ENCODE data around the gene SH3RF3. TPM values are rescaled to one million over a fixed set of nuclear protein-coding genes. Genes with fewer than 3 reads are reported as not detected.

The SH3RF3 gene
- polyA plus RNA-seq, 3 donors from 2014 or later = not detected

DNA sequence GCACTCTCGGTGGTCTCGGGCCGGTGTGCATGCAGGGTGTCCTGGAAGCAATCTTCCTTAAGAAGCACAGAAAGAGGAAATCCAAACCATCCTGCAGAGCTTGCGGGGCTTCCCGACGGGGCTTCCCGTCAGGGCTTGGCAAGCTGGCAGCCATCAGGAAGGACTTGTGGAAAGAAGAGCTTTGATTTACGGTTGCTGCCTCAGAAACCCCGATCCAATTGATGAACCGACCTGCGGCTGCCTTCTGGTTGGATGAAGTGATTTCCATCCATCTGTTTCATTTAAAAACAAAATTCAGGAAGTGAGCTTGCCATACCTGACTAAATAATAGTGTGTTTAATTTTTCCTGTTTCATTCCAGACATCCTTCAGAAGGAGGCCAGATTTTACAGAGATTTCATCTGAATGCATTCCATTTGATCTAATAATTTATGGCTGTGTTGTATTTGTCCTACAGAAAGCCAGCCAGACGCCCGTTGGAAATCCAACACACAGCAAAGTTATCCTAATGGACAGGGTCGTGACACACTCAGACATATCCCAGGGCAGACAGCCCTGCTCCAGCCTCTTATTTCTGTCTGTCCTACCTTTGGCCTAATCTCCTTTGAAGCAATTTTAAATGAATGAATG is 343.4 kb downstream of the SH3RF3 start:
- no peaks in the 10 kb centered on the region for H3K36me3 Mint-ChIP-seq
- H3K27me3 Mint-ChIP-seq (ENCODE audit: low read depth in 3 of 3) = peaks cover 2 to 7% (median 3%) of the 10 kb centered on the region in 3 donors
- peaks cover 16 to 20% of the 10 kb centered on the region in 2 donors for H3K4me1 Mint-ChIP-seq
- no peak overlapping the region for H3K27ac Mint-ChIP-seq
- no peaks in the 10 kb centered on the region for H3K9me3 Mint-ChIP-seq
- DNase-seq = no peak
- H3K4me3 Mint-ChIP-seq = no peak overlapping the region

DNA sequence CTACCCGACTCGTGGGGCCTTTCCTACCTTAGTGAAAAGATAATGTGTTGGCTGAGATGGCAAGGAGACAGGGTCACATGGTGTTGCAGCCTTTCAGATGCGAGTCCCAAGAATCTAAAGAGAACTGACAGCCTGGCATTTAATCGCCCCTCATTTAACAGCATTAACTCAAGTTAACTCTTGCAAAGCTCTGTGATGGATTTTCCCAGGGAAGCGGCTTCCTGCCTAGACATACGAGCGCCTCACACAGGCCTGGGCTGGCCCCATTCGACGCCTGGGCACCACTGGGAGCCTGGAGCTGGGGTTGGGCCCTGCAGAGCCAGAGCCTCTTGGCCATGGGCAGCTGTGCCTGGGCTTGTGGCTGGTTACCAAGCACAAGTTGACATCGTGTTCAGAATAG is 344.0 kb downstream of the SH3RF3 start:
- DNase-seq = no peak
- Mint-ChIP-seq H3K27me3 (ENCODE audit: low read depth in 3 of 3) (peaks cover 2 to 6% (median 4%) of the 10 kb centered on the region in 3 donors), H3K9me3 (no peaks in the 10 kb centered on the region), H3K36me3 (no peaks in the 10 kb centered on the region), H3K27ac (no peak overlapping the region), H3K4me3 (no peak overlapping the region), H3K4me1 (peaks cover 16 to 20% of the 10 kb centered on the region in 2 donors)

DNA sequence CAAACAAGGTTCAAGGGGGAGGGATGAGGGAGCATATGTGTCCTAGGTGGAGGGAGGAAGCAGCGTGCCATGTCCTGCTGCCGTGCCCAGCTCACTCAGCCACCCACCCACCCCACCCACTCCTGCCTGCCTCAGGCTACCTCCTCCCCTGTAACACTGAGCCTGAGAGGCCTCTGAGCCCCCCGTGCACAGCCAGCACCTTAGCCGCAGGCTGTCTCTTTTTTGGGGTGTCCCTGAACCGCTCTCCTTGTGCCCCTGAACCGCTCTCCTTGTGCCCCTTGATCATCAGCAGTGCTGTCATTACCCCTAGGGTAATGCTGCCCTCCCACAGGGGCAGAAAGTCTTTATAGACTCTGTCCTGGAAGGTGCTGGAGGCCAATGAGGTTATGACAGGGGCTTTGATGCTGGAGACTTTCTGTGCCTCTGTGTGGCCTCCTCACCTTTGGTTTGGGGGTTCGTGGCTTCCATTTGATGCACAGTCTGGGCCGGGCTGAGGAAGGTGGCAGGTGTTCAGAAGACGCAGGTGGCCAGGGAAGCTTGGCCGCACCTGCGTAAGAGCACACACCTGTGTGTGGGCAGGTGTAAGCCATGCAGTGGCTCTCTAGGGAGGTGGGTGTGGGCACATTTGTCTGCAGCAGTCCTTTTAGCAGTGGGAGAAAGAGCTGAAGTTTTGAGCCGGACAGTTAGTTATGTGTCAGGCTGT is 344.8 kb downstream of the SH3RF3 start:
- H3K27me3 Mint-ChIP-seq (ENCODE audit: low read depth in 3 of 3) = peaks cover 2 to 4% (median 2%) of the 10 kb centered on the region in 3 donors
- H3K4me1 Mint-ChIP-seq = peaks cover 16 to 18% of the 10 kb centered on the region in 2 donors
- no peaks in the 10 kb centered on the region for H3K9me3 Mint-ChIP-seq
- H3K4me3 Mint-ChIP-seq = no peak overlapping the region
- DNase-seq = no peak
- no peak overlapping the region for H3K27ac Mint-ChIP-seq
- H3K36me3 Mint-ChIP-seq = no peaks in the 10 kb centered on the region

- no peak for DNase-seq
- H3K4me1 Mint-ChIP-seq = peaks cover 16 to 18% of the 10 kb centered on the region in 2 donors
- H3K36me3 Mint-ChIP-seq = no peaks in the 10 kb centered on the region
- peaks cover 2 to 4% (median 2%) of the 10 kb centered on the region in 3 donors for H3K27me3 Mint-ChIP-seq (ENCODE audit: low read depth in 3 of 3)
- no peak overlapping the region for H3K4me3 Mint-ChIP-seq
- no peak overlapping the region for H3K27ac Mint-ChIP-seq
- no peaks in the 10 kb centered on the region for H3K9me3 Mint-ChIP-seq
These were observed 345.4 kb downstream of the SH3RF3 start for GRCh38 chr2:109474319-109474825.

- peaks cover 10% of the 10 kb centered on the region in 2 donors for H3K4me1 Mint-ChIP-seq
- no peak overlapping the region for H3K4me3 Mint-ChIP-seq
- H3K9me3 Mint-ChIP-seq = no peaks in the 10 kb centered on the region
- DNase-seq = no peak
- H3K36me3 Mint-ChIP-seq = no peaks in the 10 kb centered on the region
- H3K27me3 Mint-ChIP-seq (ENCODE audit: low read depth in 3 of 3) = peaks cover 2 to 6% (median 2%) of the 10 kb centered on the region in 3 donors
- H3K27ac Mint-ChIP-seq = no peak overlapping the region
These were observed 346.7 kb downstream of the SH3RF3 start for GRCh38 chr2:109475531-109476210.

- DNase-seq = no peak
- Mint-ChIP-seq H3K4me3 (no peak overlapping the region), H3K4me1 (peaks cover 3 to 7% of the 10 kb centered on the region in 2 donors), H3K27me3 (ENCODE audit: low read depth in 3 of 3) (peaks cover 2 to 6% (median 4%) of the 10 kb centered on the region in 3 donors), H3K36me3 (no peaks in the 10 kb centered on the region), H3K27ac (no peak overlapping the region), H3K9me3 (no peaks in the 10 kb centered on the region)
These were observed 347.8 kb downstream of the SH3RF3 start for GRCh38 chr2:109476641-109477441.

GRCh38 chr2:109478906-109479493 is 350.0 kb downstream of the SH3RF3 start:
- Mint-ChIP-seq H3K27ac (no peak overlapping the region), H3K9me3 (no peaks in the 10 kb centered on the region), H3K4me1 (peaks cover 3 to 7% of the 10 kb centered on the region in 2 donors), H3K36me3 (no peaks in the 10 kb centered on the region), H3K27me3 (ENCODE audit: low read depth in 3 of 3) (peaks cover 2 to 8% (median 2%) of the 10 kb centered on the region in 3 donors), H3K4me3 (no peak overlapping the region)
- DNase-seq = no peak

DNA sequence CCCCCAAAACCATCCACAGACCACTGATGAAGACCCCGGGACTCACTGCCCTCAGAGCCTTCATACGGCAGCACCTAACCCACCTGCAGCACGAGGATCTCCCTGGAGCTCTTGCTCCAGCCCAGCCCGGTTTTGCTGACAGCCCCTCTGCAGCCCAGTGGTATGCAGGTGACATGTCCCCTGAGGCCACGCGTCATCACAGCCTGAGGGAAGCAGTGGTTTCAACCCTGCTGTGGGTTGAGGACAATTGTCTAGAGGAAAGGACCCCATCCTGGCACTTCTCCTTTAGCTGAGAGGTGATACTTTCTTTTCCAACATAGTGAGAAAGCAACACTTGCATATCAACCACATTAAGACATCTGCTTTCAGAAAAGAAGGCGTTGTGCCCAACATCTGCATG is 350.8 kb downstream of the SH3RF3 start:
- no peak overlapping the region for H3K4me3 Mint-ChIP-seq
- H3K4me1 Mint-ChIP-seq = peaks cover 3 to 7% of the 10 kb centered on the region in 2 donors
- H3K27me3 Mint-ChIP-seq (ENCODE audit: low read depth in 3 of 3) = peaks cover 2 to 8% (median 3%) of the 10 kb centered on the region in 3 donors
- no peak for DNase-seq
- no peaks in the 10 kb centered on the region for H3K36me3 Mint-ChIP-seq
- H3K9me3 Mint-ChIP-seq = no peaks in the 10 kb centered on the region
- no peak overlapping the region for H3K27ac Mint-ChIP-seq

- H3K27ac Mint-ChIP-seq = no peak overlapping the region
- peaks cover 2 to 8% (median 3%) of the 10 kb centered on the region in 3 donors for H3K27me3 Mint-ChIP-seq (ENCODE audit: low read depth in 3 of 3)
- no peak for DNase-seq
- H3K4me1 Mint-ChIP-seq = peaks cover 3 to 7% of the 10 kb centered on the region in 2 donors
- H3K4me3 Mint-ChIP-seq = no peak overlapping the region
- no peaks in the 10 kb centered on the region for H3K9me3 Mint-ChIP-seq
- no peaks in the 10 kb centered on the region for H3K36me3 Mint-ChIP-seq
These were observed 351.6 kb downstream of the SH3RF3 start for GRCh38 chr2:109480486-109481195.

- Mint-ChIP-seq H3K27ac (no peak overlapping the region), H3K27me3 (ENCODE audit: low read depth in 3 of 3) (peaks cover 3 to 8% (median 5%) of the 10 kb centered on the region in 3 donors), H3K4me1 (peaks cover 3 to 7% of the 10 kb centered on the region in 2 donors), H3K9me3 (no peaks in the 10 kb centered on the region), H3K4me3 (no peak overlapping the region), H3K36me3 (no peaks in the 10 kb centered on the region)
- no peak for DNase-seq
These were observed 352.2 kb downstream of the SH3RF3 start for GRCh38 chr2:109481196-109481555.

DNA sequence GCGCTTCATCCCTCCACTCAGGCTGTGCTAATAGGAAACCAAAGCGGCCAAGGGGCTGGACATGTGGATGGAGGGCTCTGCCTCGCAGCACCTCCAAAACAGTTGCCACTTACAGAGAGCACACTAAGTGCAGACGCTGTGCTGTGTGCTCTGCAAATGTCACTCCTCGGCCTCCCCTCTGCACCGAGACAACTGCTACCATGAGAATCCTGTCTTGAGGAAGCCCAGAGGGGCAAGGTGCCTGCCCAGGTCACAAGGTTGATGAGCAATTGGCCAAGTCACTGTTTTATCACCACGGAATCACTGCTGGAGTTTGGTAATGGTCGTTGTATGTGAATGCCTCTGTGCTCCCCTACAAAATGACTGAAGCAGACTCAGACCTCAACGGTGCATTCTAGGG is 352.6 kb downstream of the SH3RF3 start:
- Mint-ChIP-seq H3K27ac (no peak overlapping the region), H3K4me3 (no peak overlapping the region), H3K4me1 (peaks cover 3 to 7% of the 10 kb centered on the region in 2 donors), H3K36me3 (no peaks in the 10 kb centered on the region), H3K9me3 (no peaks in the 10 kb centered on the region), H3K27me3 (ENCODE audit: low read depth in 3 of 3) (peaks cover 3 to 8% (median 5%) of the 10 kb centered on the region in 3 donors)
- DNase-seq = no peak

GRCh38 chr2:109482361-109482861 is 353.4 kb downstream of the SH3RF3 start:
- Mint-ChIP-seq H3K27ac (no peak overlapping the region), H3K4me3 (no peak overlapping the region), H3K36me3 (no peaks in the 10 kb centered on the region), H3K27me3 (ENCODE audit: low read depth in 3 of 3) (peaks cover 5 to 8% (median 5%) of the 10 kb centered on the region in 3 donors), H3K9me3 (no peaks in the 10 kb centered on the region), H3K4me1 (peaks cover 3 to 7% of the 10 kb centered on the region in 2 donors)
- no peak for DNase-seq
